ENCODE results near the gene NFE2. TPM values are rescaled to one million over a fixed set of nuclear protein-coding genes. Genes with fewer than 3 reads are reported as not detected.

Gene NFE2
- polyA plus RNA-seq, 3 donors = 2.2 to 2.4 (median 2.3) TPM

- DNase-seq = no peak
Observed at GRCh38 chr12:54257332-54257731, 43.5 kb downstream of the NFE2 start.

DNA sequence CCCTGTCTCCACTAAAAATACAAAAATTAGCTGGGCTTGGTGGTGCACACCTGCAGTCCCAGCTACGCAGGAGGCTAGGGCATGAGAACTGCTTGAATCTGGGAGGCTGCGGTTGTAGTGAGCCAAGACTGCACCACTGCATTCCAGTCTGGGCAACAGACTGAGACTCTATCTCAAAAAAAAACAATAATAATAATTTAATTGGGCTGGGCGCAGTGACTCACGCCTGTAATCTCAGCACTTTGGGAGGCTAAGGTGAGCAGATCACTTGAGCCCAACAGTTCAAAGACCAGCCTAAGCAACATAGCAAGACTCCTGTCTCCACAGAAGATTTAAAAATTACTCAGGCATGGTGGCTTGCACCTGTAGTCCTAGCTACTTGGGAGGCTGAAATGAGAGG, 47.6 kb downstream of the NFE2 start:
- DNase-seq = no peak

- DNase-seq = no peak
Observed at GRCh38 chr12:54251667-54252284, 49.0 kb downstream of the NFE2 start.

- DNase-seq = no peak
Observed at GRCh38 chr12:54249489-54249888, 51.3 kb downstream of the NFE2 start.

DNA sequence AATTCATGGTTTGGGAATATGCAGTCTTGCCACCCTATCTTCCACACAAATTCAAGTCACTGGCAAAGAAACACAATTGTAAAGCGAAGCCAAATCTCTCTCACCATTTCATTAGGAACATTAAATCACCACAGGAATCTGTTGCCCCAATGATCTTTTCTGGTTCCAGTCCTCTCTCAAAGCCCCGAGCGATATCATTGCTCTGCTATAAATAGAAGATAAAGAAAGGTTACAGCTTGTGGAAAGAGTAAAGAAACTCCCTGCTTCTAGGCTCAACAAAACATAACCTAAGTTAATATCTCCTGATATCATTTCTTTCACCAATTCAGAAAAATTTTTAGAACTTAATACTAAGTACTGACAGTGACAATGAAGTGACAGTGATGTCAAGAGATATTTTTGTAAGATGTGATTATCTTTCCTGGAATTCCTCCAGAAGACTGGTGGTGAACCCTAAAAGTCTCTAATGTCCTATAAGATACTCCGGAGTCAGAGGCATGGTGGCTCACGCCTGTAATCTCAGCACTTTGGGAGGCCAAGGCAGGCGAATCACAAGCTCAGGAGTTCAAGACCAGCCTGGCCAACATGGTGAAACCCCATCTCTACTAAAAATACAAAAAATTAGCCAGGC, 54.7 kb downstream of the NFE2 start:
- no peak for DNase-seq

Other genes starting within 250 kb of the NFE2 start
- gene HOXC4, start 247.2 kb downstream of the NFE2 start, polyA plus RNA-seq (ENCODE audit: insufficient read length in 3 of 3) = 10 to 100 TPM; 44.4 to 62.9 (median 46.7) TPM
- 10 to 100 TPM; 30.3 to 43.3 (median 38.6) TPM for gene SMUG1, start 112.0 kb downstream of the NFE2 start, polyA plus RNA-seq (ENCODE audit: insufficient read length in 3 of 3)
- gene CBX5, start 20.9 kb downstream of the NFE2 start, polyA plus RNA-seq (ENCODE audit: insufficient read length in 3 of 3) = 100 to 1,000 TPM; 103 to 146 (median 132) TPM
- gene HNRNPA1, start 20.3 kb downstream of the NFE2 start, polyA plus RNA-seq (ENCODE audit: insufficient read length in 3 of 3) = 1,000 to 10,000 TPM; 3,268 to 3,632 (median 3,494) TPM
- gene COPZ1, start 24.1 kb upstream of the NFE2 start, polyA plus RNA-seq (ENCODE audit: insufficient read length in 3 of 3) = 100 to 1,000 TPM; 189 to 227 (median 216) TPM
- under 1 TPM; 0.16 to 0.24 (median 0.19) TPM for gene GPR84, start 63.5 kb upstream of the NFE2 start, polyA plus RNA-seq (ENCODE audit: insufficient read length in 3 of 3)
- gene ZNF385A, start 83.7 kb upstream of the NFE2 start, polyA plus RNA-seq (ENCODE audit: insufficient read length in 3 of 3) = 10 to 100 TPM; 11.9 to 14.6 (median 13.0) TPM
- 10 to 100 TPM; 40.1 to 50.0 (median 46.8) TPM for gene ITGA5, start 118.3 kb upstream of the NFE2 start, polyA plus RNA-seq (ENCODE audit: insufficient read length in 3 of 3)
- 1 to 10 TPM in 1 of 3 donors, not detected in 2; 2.4 TPM for gene GTSF1, start 172.6 kb upstream of the NFE2 start, polyA plus RNA-seq (ENCODE audit: insufficient read length in 3 of 3)
- 1 to 10 TPM; 2.8 to 4.1 (median 3.4) TPM for gene NCKAP1L, start 196.7 kb upstream of the NFE2 start, polyA plus RNA-seq (ENCODE audit: insufficient read length in 3 of 3)
- gene PDE1B, start 248.6 kb upstream of the NFE2 start, polyA plus RNA-seq (ENCODE audit: insufficient read length in 3 of 3) = 1 to 10 TPM; 7.9 to 9.8 (median 9.3) TPM

All from renal pelvis (tissue), 4 donors.